H54 (cell line): ENCODE results near the gene ARL5C.
A peak's percentile ranks its signal among the peaks of the same experiment; 100 is the strongest.

Experiments used
- DNase-seq: peaks from one replicate; pipeline ENCODE4 v3.0.0; 2011; ENCODE audit warnings: low spot score, mixed read lengths; ENCODE audit not compliant: insufficient read length
- FAIRE-seq: peaks from 3 replicates; lab custom pipeline; 2011; peaks lifted over from hg19 to GRCh38; lab: Jason Lieb, UNC
- POLR2A ChIP-seq: IDR thresholded peaks from 2 replicates; pipeline ENCODE4 v1.6.1; 2011; ENCODE audit warnings: low read depth, mild to moderate bottlenecking, low read length

The ARL5C gene

DNA sequence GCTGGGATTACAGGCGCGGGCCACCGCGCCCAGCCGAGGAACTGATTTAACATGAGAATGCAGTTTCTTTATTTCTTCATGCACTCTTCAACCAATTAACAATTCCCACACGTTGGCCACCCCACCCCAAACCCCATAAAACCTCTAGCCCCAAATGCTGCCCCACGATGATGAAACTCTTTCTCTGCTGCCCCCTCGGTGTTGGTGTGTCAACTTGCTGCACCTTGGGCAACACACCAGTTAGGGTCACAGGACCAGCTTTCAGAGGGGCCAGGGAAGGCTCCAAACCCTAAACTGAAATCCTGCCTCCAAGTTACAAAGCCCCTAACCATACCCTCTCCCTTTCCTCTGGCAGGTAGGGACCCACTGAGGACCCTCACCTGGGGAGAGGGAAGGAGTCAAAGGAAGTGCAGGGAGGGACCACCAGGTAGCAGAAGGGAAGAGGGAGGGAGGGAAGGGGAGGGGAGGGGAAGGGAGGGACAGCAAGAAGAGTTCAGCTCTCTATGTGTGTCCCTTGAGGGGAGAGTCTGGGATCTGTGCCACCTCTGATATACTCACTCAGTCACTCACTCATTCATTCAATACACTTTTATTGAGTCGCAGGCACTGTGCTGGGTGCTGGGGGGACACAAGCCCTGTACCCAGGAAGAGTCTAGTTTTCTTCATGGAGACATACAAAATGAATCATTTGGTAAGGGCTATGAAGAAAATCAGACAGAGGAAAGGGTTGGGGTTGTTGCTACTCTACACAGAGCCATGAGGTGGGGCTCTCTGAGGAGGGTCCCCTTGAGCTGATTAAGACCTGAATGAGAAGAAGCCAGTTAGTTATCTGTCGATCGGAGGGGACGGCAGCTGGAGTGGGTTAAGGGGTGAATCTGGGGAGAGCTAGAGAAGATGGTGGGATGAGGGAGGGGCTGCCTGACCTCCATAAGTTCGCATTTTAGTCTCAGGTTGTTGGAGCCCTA, 18.5 kb downstream of the ARL5C start:
- no peak for DNase-seq
- no peak for FAIRE-seq
- no peak for TF ChIP-seq POLR2A

GRCh38 chr17:39146273-39146672, 19.7 kb downstream of the ARL5C start:
- no peak for TF ChIP-seq POLR2A
- FAIRE-seq, result no peak

GRCh38 chr17:39145143-39145542, 20.8 kb downstream of the ARL5C start:
- FAIRE-seq (no peak), DNase-seq (no peak)
- TF ChIP-seq POLR2A, result no peak

More at GRCh38 chr17:39146273-39146672, 19.7 kb downstream of the ARL5C start:
- DNase-seq, result no peak

GRCh38 chr17:39144416-39144840, 21.5 kb downstream of the ARL5C start:
- DNase-seq, result no peak
- TF ChIP-seq POLR2A, result no peak
- no peak for FAIRE-seq

DNA sequence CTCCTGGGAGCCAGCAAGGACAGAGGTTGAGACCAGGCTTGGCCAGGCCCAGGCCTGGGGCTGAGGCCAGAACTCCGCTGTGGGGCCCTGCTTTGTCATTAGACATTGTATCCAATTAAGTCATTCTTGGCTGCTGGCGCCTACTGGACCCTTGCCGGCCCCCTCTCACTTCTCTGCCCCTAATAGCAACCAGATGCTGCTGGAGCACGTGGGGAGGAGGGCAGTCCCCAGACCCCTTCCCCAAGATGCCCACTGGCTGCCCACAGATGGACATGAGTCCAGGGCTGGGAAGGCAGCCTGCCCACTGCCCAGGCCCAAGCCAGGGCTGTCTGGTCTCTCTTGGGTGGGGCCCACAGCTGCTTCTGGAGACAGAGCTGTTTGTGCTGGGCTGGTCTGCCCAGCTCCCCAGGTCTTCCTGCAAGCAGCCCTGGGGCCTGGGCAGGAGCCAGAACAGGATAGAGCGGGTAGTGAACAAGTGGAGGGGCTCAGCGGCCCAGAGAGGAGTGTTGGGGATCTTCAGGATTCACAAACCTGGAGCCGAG, 22.3 kb downstream of the ARL5C start:
- no peak for FAIRE-seq
- TF ChIP-seq POLR2A, result no peak
- no peak for DNase-seq

DNA sequence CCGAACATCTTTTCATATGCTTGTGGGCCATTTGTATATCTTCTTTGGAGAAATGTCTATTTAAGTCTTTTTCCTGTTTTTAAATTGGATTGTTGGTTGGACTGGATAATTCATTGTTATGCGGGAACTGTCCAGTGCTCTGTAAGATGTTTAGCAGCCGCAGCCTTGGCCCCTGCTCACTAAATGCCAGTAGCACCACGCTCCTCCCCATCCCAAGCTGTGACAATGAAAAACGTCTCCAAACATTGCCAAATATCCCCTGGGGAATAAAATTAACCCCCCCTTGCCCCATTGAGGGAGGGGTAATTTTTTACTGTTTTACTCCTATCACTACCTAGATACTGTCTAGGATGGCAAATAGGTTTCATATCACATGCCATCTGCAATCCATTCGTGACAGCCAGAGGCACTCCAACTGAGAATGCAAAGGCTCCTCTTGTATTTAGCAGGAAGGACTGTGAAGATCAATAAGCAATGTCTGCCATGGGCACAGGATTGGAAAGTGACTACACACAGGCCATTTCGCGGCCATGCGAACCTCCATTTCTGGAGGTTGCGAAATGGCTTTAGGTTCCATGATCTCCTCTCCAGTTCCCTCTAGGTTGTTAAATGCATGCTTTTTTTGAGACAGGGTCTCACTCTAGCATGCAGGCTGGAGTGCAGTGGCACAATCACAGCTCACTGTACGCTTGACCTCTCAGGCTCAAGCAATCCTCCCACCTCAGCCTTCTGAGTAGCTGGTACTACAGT, 23.9 kb downstream of the ARL5C start:
- TF ChIP-seq POLR2A, result no peak
- DNase-seq (no peak), FAIRE-seq (no peak)

GRCh38 chr17:39141294-39141693, 24.7 kb downstream of the ARL5C start:
- no peak for TF ChIP-seq POLR2A
- DNase-seq (no peak), FAIRE-seq (no peak)

- no peak for TF ChIP-seq POLR2A
- no peak for DNase-seq
- FAIRE-seq, result no peak
Measured at GRCh38 chr17:39139561-39139960, 26.4 kb downstream of the ARL5C start.

GRCh38 chr17:39139161-39139511, 26.8 kb downstream of the ARL5C start:
- TF ChIP-seq POLR2A, result 0 out of 2 replicates have a peak, but pooled peaks have one; percentile 10
- peak; percentile 58 for FAIRE-seq
- DNase-seq, result peak; percentile 92

DNA sequence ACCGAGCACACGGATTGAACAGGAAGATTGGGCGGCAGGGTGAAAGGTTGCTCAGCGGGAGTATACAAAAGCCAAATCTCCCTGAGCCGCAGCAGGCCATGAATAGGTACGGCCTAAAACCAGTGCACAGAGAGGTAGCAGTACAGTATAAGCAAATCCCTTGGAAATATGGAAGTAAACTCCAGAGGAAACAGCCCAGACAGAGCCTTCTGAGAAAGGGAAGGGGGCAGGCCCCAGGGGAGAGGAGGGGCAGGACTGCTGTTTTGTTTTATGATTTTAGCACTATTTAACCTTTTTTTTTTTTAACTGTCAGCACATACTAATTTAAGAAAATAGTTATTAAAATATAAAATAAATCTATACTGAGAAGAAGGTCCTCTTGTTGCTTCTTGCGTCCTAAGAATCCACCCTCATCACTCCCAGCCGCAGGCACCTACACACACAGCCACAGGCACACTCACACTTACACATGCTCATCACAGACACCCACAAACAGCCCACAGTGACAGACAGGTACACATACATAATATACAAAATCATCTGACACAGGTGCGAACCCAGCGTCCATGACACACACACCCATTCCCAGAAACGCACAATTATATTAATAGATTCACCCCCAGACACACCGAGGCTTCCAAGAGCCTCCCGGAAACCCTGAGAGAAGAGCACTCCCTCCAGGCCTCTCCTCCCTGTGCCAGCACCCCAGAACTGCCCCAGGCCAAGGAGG, 27.4 kb downstream of the ARL5C start:
- FAIRE-seq (no peak), DNase-seq (no peak)
- no peak for TF ChIP-seq POLR2A

DNA sequence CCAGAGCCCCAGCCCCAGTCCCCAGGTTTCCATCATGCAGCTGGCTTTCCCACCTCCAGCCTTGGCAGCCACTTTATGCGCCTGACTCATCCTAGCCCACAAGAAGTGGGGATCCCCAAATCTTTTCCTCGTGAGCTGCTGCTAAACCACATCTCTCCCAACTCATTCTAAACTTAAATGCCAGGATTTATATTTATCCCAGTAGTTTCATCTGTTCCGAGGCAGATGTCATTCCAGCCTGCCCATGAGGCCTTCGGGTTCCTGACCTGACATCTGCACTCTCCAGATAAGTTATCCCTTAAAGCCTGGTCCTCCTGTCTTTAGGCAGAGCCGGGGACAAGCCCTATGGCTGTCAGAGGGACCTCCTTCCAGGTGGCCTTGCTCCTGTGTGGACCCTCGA, 31.1 kb downstream of the ARL5C start:
- DNase-seq (no peak), FAIRE-seq (no peak)
- no peak for TF ChIP-seq POLR2A

DNA sequence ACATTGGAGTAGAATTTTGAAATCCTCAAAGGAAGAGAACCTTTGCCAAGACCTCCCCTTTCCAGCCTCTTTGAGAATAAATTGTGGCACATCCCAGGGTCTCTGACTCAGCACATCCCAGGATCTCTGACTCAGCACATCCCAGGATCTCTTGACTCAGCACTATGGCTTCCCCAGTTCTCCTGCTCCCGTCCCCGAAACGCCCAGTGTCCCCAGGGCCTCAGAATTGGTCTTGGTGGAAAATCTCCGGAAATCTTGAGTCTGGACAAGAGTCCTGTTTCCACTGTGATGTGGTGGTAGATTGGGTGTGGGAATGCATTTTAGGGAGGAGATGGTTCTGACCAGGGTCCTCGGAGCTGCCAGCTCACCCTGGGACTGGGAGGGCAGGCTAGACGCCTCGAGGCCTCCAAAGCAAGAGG, 33.8 kb downstream of the ARL5C start:
- no peak for FAIRE-seq
- TF ChIP-seq POLR2A, result no peak
- no peak for DNase-seq

DNA sequence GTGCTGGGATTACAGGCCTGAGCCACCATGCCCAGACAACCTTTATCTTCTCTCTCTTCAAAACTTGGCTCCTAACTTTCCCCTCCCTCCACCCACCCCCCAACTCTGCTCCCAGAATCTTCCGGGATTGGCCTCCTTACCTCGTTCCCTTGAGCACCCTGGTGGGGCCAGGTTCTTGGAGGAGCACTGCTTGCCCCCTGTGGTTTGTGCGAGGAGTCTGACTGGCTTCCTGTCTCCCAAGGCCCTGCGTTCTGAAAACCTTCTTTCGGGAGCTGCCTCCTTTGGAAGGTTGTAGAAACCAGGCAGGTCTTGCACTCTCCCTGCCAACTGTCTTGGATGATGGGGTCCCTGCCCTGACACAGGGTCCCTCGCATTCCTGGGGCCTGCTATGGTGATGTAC, 34.3 kb downstream of the ARL5C start:
- no peak for FAIRE-seq
- no peak for TF ChIP-seq POLR2A
- no peak for DNase-seq
